GM12801 (cell line): ENCODE measurements around the gene GPR142.

Source experiments
- CTCF ChIP-seq: IDR thresholded peaks from one replicate; pipeline ENCODE4 v1.5.1; 2011; ENCODE audit warnings: control low read depth; ENCODE audit not compliant: insufficient read length; ENCODE audit errors: extremely low read depth

Gene GPR142

GRCh38 chr17:74367206-74367605 is at the start of gene GPR142:
TSS of gene GPR142 (plus strand) at chr17:74367506. CDS start at chr17:74369541, 2,035 bp downstream.
- no peak for TF ChIP-seq CTCF

GRCh38 chr17:74318391-74318790 is 48.9 kb upstream of the GPR142 start:
- no peak for TF ChIP-seq CTCF

GRCh38 chr17:74324521-74324920 is 42.8 kb upstream of the GPR142 start:
- TF ChIP-seq CTCF, result no peak

GRCh38 chr17:74325376-74325742 is 41.9 kb upstream of the GPR142 start:
- no peak for TF ChIP-seq CTCF

- TF ChIP-seq CTCF, result no peak
These were observed 41.4 kb upstream of the GPR142 start, which contains the start of gene KIF19 for GRCh38 chr17:74325743-74326379. TSS of gene KIF19 (plus strand) at chr17:74326226. CDS start at chr17:74326350, 124 bp downstream.

GRCh38 chr17:74326506-74326905 is 40.8 kb upstream of the GPR142 start:
- TF ChIP-seq CTCF, result no peak

GRCh38 chr17:74328487-74328886 is 38.8 kb upstream of the GPR142 start:
- no peak for TF ChIP-seq CTCF

GRCh38 chr17:74329378-74329777 is 37.9 kb upstream of the GPR142 start:
- no peak for TF ChIP-seq CTCF
